CD14-positive monocyte (primary cell): ENCODE data around the gene TCL1A. TPM values are rescaled to one million over a fixed set of nuclear protein-coding genes. Genes with fewer than 3 reads are reported as not detected.

Experiments
- DNase-seq, 3 donors: peaks; one replicate each; pipeline ENCODE4 v3.0.0-alpha.2; 2011 to 2022
- H2AFZ ChIP-seq: 2 replicates; pipeline ENCODE4 v1.6.0; 2012; ENCODE audit warnings: mild to moderate bottlenecking, low read depth, low read length, inconsistent platforms; ENCODE audit not compliant: insufficient read depth, poor library complexity, severe bottlenecking
- H3K27ac ChIP-seq, 2 donors: 1 replicate in 1 of 2; 2 replicates in 1 of 2; pipeline ENCODE4 v1.5.1; 2012 to 2013; ENCODE audit warnings: low read length in 2 of 2, control low read depth in 1 of 2, inconsistent platforms in 1 of 2, low read depth in 1 of 2, mild to moderate bottlenecking in 1 of 2
- H3K27me3 ChIP-seq, 2 donors: one replicate each; pipeline versions ENCODE4 v1.6.0 to v1.6.1; 2011 to 2013; ENCODE audit warnings: low read length in 2 of 2; ENCODE audit not compliant: control insufficient read depth in 2 of 2, insufficient read depth in 2 of 2
- H3K36me3 ChIP-seq, 2 donors: replicated peaks in 1 of 2; 1 replicate in 1 of 2; 2 replicates in 1 of 2; pipeline versions ENCODE4 v1.5.1 to v1.6.1; 2012 to 2013; ENCODE audit warnings: low read length in 2 of 2, control low read depth in 1 of 2, inconsistent platforms in 1 of 2, mild to moderate bottlenecking in 1 of 2; ENCODE audit not compliant: insufficient read depth in 2 of 2, control insufficient read depth in 1 of 2
- H3K4me1 ChIP-seq, 2 donors: 1 replicate in 1 of 2; 2 replicates in 1 of 2; pipeline versions ENCODE4 v1.5.1 to v1.6.1; 2012 to 2013; ENCODE audit warnings: low read length in 2 of 2, control low read depth in 1 of 2, inconsistent platforms in 1 of 2, mild to moderate bottlenecking in 1 of 2, moderate library complexity in 1 of 2; ENCODE audit not compliant: insufficient read depth in 2 of 2, control insufficient read depth in 1 of 2
- H3K4me2 ChIP-seq: replicated peaks from 2 replicates; pipeline ENCODE3; 2012; ENCODE audit warnings: low read length, moderate library complexity, mild to moderate bottlenecking; ENCODE audit not compliant: poor library complexity, severe bottlenecking; ENCODE audit errors: extremely low read depth
- H3K4me3 ChIP-seq, 3 experiments: fragments of 200-600 bp in 1 of 3; sonication (generic) in 1 of 3; replicated peaks in 1 of 3; 1 replicate in 2 of 3; 2 replicates in 1 of 3; pipeline ENCODE4 v1.5.1; 2011 to 2013; ENCODE audit warnings: low read length in 3 of 3, mild to moderate bottlenecking in 3 of 3, control low read depth in 2 of 3, low read depth in 2 of 3, inconsistent platforms in 1 of 3, moderate library complexity in 1 of 3
- H3K79me2 ChIP-seq: 2 replicates; pipeline ENCODE4 v1.6.0; 2012; ENCODE audit warnings: mild to moderate bottlenecking, control low read depth, inconsistent platforms, low read length, moderate library complexity; ENCODE audit not compliant: insufficient read depth
- H3K9ac ChIP-seq: 2 replicates; pipeline ENCODE4 v1.6.0; 2017; ENCODE audit warnings: low read length, mild to moderate bottlenecking; ENCODE audit not compliant: insufficient read depth, poor library complexity, severe bottlenecking
- H3K9me3 ChIP-seq, 2 donors: replicated peaks in 1 of 2; 1 replicate in 1 of 2; 2 replicates in 1 of 2; pipeline versions ENCODE4 v1.5.1 to v1.6.1; 2012 to 2013; ENCODE audit warnings: low read length in 2 of 2, control low read depth in 1 of 2; ENCODE audit not compliant: control insufficient read depth in 1 of 2, insufficient read depth in 1 of 2
- H4K20me1 ChIP-seq: 2 replicates; pipeline ENCODE4 v1.6.0; 2012; ENCODE audit warnings: mild to moderate bottlenecking, low read length, control low read depth, moderate library complexity; ENCODE audit not compliant: insufficient read depth
- H3K27ac Mint-ChIP-seq, 7 donors: one replicate each; pipeline ENCODE4 v1.8.0; 2020; ENCODE audit warnings: mild to moderate bottlenecking in 7 of 7, mixed read lengths in 7 of 7, moderate library complexity in 6 of 7, inconsistent platforms in 2 of 7
- H3K27me3 Mint-ChIP-seq, 3 donors: one replicate each; pipeline ENCODE4 v1.8.0; 2021 to 2022; ENCODE audit warnings: low read depth in 3 of 3, mild to moderate bottlenecking in 3 of 3, mixed read lengths in 3 of 3, moderate library complexity in 3 of 3, inconsistent platforms in 1 of 3
- H3K36me3 Mint-ChIP-seq, 2 donors: one replicate each; pipeline ENCODE4 v1.8.0; 2020; ENCODE audit warnings: mixed read lengths in 2 of 2, inconsistent platforms in 1 of 2, mild to moderate bottlenecking in 1 of 2
- H3K4me1 Mint-ChIP-seq: one replicate; pipeline ENCODE4 v1.8.0; 2020; ENCODE audit warnings: mild to moderate bottlenecking, mixed read lengths
- H3K4me3 Mint-ChIP-seq, 2 donors: one replicate each; pipeline ENCODE4 v1.8.0; 2020; ENCODE audit warnings: mild to moderate bottlenecking in 2 of 2, mixed read lengths in 2 of 2, moderate library complexity in 1 of 2
- H3K9me3 Mint-ChIP-seq, 7 donors: one replicate each; pipeline ENCODE4 v1.8.0; 2020 to 2022; ENCODE audit warnings: mixed read lengths in 7 of 7, mild to moderate bottlenecking in 6 of 7, moderate library complexity in 6 of 7, inconsistent platforms in 2 of 7
- WGBS: methylation state at CpG from one replicate; pipeline ENCODE4 v1.1.5; 2013; ENCODE audit warnings: missing lambda C conversion rate; ENCODE audit not compliant: insufficient coverage; 5-methylcytosine and 5-hydroxymethylcytosine counted together
- intact Hi-C, 2 donors: fragments of 100-400 bp; cut with micrococcal nuclease; formaldehyde crosslinking; loops; one replicate each; pipeline versions ENCODE4 v1.15.0 to v1.15.1; 2023
- polyA plus RNA-seq, 3 donors: library from polyadenylated mRNA; depleted of rRNA in 1 of 3; unstranded in 2 of 3; stranded (reverse) in 1 of 3; fragments of 300-500 nt in 2 of 3; fragments of >200 nt in 1 of 3; fragmentation: Illumina TruSeq in 2 of 3; gene quantifications; 1 replicate in 2 of 3; 2 replicates in 1 of 3; pipeline ENCODE4 v1.2.3, GENCODE V29; 2012 to 2021
- TF ChIP-seq, protein P1 (sequence below): fragments of 200-600 bp; IDR thresholded peaks from one replicate; pipeline ENCODE4 v1.8.0; 2022; ENCODE audit warnings: antibody characterized with exemption, mild to moderate bottlenecking

TCL1A gene
- polyA plus RNA-seq, 3 donors = 1.0 to 1.3 (median 1.1) TPM

DNA sequence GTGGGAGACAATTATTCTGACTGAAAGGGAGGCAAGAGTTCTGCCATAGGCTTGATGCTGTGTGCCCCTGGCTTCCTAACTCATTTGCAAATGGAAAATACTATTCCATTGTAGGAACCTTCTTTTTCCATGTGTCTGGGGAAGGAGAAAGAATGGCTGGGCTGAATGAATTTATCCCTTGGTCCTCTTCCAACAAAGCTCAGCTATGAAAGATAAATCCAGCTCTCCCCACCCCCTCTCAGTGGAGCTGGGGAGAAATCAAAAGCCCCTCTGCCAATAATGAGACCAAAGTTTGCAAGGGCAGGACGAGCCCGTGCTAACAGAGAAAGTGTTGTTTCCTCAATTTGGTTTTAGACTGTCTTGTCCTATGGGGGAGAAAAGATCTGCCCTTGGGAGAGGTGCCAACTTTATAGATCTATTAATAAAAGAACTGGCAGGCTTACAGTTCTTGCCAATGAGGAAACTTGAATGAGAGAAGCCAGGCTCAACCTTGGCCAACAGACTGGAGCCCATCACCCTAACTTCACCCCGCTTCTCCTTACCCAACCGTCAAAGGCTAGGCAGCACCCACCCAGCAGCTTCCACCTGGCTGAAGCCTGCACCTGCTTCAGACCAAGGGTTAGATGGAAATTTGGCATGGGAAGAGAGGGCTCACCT, 36.6 kb downstream of the TCL1A start:
- H3K79me2 ChIP-seq = no peaks in the 10 kb centered on the region
- no peak overlapping the region for H3K4me3 ChIP-seq
- H3K4me1 ChIP-seq = no peaks in the 10 kb centered on the region
- peaks cover 0 to 5% (median 0%) of the 10 kb centered on the region in 7 donors for H3K9me3 Mint-ChIP-seq
- H3K27ac ChIP-seq = no peak overlapping the region
- WGBS = no CpG with 5 or more reads among the region's 4 CpGs
- H3K9ac ChIP-seq = no peak overlapping the region
- H3K9me3 ChIP-seq = no peaks in the 10 kb centered on the region
- H3K27me3 ChIP-seq = no peaks in the 10 kb centered on the region
- intact Hi-C loops = no loop called here
- H3K4me2 ChIP-seq = no peak overlapping the region
- H3K27ac Mint-ChIP-seq = no peak overlapping the region
- H3K4me1 Mint-ChIP-seq = no peaks in the 10 kb centered on the region
- DNase-seq = no peak
- H3K36me3 ChIP-seq = no peaks in the 10 kb centered on the region
- H3K36me3 Mint-ChIP-seq = no peaks in the 10 kb centered on the region
- H2AFZ ChIP-seq = no peak overlapping the region
- TF ChIP-seq, protein P1, sequence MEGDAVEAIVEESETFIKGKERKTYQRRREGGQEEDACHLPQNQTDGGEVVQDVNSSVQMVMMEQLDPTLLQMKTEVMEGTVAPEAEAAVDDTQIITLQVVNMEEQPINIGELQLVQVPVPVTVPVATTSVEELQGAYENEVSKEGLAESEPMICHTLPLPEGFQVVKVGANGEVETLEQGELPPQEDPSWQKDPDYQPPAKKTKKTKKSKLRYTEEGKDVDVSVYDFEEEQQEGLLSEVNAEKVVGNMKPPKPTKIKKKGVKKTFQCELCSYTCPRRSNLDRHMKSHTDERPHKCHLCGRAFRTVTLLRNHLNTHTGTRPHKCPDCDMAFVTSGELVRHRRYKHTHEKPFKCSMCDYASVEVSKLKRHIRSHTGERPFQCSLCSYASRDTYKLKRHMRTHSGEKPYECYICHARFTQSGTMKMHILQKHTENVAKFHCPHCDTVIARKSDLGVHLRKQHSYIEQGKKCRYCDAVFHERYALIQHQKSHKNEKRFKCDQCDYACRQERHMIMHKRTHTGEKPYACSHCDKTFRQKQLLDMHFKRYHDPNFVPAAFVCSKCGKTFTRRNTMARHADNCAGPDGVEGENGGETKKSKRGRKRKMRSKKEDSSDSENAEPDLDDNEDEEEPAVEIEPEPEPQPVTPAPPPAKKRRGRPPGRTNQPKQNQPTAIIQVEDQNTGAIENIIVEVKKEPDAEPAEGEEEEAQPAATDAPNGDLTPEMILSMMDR = no peak
- H4K20me1 ChIP-seq = no peaks in the 10 kb centered on the region
- H3K4me3 Mint-ChIP-seq = no peak overlapping the region
- peaks cover 0 to 6% (median 6%) of the 10 kb centered on the region in 3 donors for H3K27me3 Mint-ChIP-seq

DNA sequence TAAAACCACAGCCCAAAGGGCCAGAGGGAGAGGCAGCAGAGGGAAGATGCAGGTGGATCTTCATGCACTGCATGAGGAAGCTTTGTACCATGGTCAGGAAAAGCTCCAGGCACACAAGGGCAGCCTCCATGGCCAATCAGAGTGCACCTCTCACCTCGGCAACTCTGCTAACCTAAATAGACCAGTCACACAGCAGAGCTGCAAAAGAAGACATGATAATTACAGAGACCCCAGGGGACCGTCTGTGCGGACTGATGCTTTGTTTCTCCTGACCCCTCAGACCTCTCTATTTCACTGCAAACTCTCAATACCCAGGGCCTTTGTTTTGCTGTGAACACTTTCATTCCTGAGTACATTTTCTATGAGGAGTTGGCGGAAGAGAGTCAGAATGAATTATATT, 38.4 kb downstream of the TCL1A start:
- Histone ChIP-seq H3K9me3 (no peaks in the 10 kb centered on the region), H3K4me3 (no peak overlapping the region), H3K9ac (no peak overlapping the region), H3K27ac (no peak overlapping the region), H3K36me3 (no peaks in the 10 kb centered on the region), H4K20me1 (no peaks in the 10 kb centered on the region), H3K4me2 (no peak overlapping the region), H2AFZ (no peak overlapping the region), H3K79me2 (no peaks in the 10 kb centered on the region), H3K4me1 (no peaks in the 10 kb centered on the region), H3K27me3 (no peaks in the 10 kb centered on the region)
- H3K27ac Mint-ChIP-seq = no peak overlapping the region
- H3K4me1 Mint-ChIP-seq = no peaks in the 10 kb centered on the region
- WGBS = 70% methylated on average over 3 of the region's 4 CpGs
- H3K4me3 Mint-ChIP-seq = no peak overlapping the region
- intact Hi-C loops = no loop called here
- TF ChIP-seq, protein P1 = no peak
- H3K36me3 Mint-ChIP-seq = no peaks in the 10 kb centered on the region
- no peak for DNase-seq
- peaks cover 0 to 5% (median 0%) of the 10 kb centered on the region in 7 donors for H3K9me3 Mint-ChIP-seq
- H3K27me3 Mint-ChIP-seq = peaks cover 3 to 8% (median 5%) of the 10 kb centered on the region in 3 donors
